ENCODE data around the gene NAT16.

The NAT16 gene

DNA sequence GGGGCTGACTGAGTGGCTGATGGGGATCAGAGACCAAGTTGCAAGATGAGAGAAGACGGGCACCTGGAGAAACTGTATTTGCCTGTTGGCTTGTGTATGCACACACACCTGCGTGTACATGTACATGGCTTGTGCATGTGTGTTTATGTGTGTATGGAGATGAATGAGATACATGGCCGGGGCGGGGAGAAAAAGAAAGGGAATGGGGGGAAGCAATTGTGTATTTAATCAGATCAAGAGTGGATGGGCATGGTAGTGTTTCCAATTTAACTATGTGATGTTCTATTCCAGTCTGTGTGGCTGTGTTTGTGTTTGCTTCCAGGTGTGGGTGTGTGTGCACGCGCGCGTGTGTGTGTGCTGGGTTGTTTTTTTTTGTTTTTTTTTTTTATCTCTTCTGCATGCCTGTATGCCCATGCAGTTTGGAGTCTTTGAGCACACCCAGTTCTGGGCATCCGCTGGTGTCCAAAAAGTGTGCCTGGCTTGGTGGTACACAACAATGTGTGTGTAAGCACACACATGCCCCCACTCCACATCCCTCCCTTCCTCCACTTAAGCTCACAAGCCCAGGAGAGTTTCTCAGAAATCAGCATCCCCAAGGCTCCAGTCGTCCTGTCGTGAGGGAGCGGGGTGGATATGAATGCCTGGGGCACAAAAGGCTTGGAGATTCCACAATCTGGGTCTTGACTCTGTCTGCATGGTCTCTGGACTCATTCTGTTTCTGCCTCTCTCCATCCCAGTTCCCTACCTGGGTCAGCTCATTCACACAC, 12.3 kb downstream of the NAT16 start:
- no peak for DNase-seq (ENCODE audit: extremely low read depth, low read depth)
- peak overlapping the region; percentile 54 for H3K4me3 ChIP-seq (replicated peaks; ENCODE audit: low read depth, low read length)
- TF ChIP-seq, protein P1, sequence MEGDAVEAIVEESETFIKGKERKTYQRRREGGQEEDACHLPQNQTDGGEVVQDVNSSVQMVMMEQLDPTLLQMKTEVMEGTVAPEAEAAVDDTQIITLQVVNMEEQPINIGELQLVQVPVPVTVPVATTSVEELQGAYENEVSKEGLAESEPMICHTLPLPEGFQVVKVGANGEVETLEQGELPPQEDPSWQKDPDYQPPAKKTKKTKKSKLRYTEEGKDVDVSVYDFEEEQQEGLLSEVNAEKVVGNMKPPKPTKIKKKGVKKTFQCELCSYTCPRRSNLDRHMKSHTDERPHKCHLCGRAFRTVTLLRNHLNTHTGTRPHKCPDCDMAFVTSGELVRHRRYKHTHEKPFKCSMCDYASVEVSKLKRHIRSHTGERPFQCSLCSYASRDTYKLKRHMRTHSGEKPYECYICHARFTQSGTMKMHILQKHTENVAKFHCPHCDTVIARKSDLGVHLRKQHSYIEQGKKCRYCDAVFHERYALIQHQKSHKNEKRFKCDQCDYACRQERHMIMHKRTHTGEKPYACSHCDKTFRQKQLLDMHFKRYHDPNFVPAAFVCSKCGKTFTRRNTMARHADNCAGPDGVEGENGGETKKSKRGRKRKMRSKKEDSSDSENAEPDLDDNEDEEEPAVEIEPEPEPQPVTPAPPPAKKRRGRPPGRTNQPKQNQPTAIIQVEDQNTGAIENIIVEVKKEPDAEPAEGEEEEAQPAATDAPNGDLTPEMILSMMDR (IDR thresholded peaks at IDR 0.05; ENCODE audit: low read depth, low read length, missing control alignments), result no peak

DNA sequence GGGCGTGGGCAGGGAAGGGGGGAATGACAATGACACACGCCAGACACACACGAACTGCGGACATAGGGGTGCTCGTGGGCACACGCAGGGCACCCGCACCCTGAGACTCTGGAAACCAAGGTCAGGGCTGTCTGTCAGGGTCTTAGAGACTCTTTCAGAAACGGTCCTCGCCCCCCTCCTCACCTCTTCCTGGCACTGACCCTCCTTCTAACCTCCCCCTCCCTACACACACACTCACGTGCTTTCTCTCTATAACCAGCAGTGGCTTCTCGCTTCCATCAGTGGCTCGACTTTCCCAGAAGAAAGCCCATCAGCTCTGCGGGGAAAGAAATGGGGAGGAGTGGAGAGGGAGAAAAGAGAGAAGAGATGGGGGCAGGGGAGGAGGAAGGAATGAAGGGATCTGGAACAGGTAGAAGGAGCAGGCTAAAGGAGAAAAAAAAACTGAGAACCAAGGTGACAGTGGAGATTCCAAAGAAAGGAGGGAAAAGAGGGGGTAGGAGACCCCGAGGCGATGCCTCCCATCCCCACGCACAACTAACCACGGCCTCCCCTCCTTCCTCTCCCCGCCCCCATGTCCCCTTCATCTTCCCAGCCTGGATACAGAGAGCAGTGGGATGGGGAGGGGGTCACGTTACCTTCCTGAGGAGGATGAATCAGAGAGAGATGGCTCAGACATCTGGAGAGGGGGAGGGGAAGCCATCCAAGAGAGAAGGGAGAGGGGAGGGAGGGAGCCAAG, 13.0 kb downstream of the NAT16 start:
- TF ChIP-seq, protein P1 (IDR thresholded peaks at IDR 0.05; ENCODE audit: low read depth, low read length, missing control alignments), result no peak
- DNase-seq (ENCODE audit: extremely low read depth, low read depth), result peak; percentile 63
- peak overlapping the region; percentile 54 for H3K4me3 ChIP-seq (replicated peaks; ENCODE audit: low read depth, low read length)

DNA sequence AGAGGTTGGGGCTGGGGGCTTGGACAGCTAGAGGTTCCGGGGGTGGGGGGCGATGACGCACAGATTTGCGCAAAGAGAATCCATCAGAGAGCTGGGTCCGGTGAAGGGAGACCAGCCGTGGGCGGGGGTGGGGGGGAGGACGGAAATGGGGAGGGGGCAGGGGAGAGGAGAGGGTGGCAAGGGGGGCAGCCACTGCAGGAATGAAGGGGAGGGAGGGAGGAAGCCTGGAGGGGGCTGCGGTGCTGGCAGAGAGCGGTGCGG, 13.5 kb downstream of the NAT16 start:
- H3K4me3 ChIP-seq (replicated peaks; ENCODE audit: low read depth, low read length), result peak overlapping the region; percentile 54
- no peak for DNase-seq (ENCODE audit: extremely low read depth, low read depth)
- TF ChIP-seq, protein P1 (IDR thresholded peaks at IDR 0.05; ENCODE audit: low read depth, low read length, missing control alignments), result no peak

DNA sequence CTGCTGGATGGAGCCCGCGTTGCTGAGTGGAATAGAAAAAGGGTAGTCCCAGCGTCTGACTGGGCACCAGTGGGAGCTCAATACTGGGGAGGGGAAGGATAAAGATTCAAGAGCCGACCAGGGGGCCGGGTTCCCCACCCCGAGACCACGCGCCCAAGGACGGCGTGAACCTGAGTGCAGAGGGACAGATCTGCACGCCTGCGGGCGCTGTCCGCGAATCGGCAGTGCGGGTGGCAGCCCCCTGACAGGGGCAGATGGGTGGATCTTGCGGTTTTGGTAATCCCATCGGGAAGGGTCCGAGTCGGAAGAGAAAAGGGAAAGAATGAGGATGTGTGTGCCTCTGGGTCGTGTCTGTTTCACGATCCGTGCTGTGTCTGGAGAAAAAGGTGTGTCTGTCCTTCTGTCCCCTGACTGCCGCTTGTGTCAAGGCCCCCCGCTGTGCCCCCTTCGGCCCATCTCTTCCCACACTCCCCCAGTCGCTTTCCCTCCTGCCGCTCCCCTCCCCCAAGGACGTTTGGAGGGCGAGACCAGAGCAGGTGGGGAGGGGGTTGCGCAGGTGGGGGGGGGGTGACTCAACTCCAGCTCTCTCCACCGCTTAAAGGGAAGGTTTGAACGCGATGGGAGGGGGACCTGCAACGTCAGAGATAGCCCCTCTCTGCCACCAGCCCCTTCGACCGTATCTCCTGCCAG, 14.0 kb downstream of the NAT16 start:
- TF ChIP-seq, protein P1 (IDR thresholded peaks at IDR 0.05; ENCODE audit: low read depth, low read length, missing control alignments), result no peak
- peak overlapping the region; percentile 54 for H3K4me3 ChIP-seq (replicated peaks; ENCODE audit: low read depth, low read length)
- DNase-seq (ENCODE audit: extremely low read depth, low read depth), result no peak

DNA sequence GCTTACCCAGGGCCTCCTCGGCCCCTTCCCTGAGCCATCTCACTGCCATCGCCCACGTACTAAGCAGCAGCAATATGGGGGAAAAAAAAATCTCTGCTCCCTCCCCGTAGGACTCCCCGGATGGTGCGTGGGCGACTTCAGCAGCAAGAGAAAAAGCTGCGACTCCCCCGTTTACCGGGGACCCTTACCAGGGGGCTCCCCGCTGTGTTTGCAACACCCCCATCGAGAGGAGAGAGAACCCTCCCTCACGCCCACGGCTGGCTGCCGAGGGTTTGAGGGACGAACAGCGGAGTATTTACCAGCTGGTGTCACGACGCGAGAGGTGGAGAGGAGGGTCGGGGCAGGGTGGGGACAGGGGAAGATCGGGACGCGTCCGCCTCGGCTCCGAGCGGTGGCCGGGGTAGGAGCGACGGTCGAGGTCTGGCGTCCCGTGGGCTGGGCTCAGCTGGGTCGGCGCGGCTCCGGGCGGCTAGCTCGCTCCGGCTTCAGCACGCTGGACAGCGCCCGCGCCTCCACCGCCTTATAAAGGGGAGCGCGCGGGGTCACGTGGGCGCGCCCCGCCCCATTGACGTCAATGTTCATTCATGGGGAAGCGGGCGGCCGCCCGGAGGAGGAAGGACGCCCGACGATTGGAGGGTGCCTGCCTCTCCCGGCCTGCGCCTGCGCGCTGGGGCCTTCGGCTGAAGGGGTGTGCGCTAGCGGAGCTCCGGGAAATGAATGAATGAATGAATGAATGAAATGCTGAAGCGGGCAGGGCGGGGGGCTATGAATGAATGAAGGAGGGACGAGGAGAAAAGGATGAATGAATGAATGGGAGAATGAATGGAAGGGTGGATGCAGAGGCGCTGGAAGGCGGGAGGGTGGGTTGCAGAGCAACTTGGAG, 14.8 kb downstream of the NAT16 start, which contains the start of gene VGF:
Gene VGF, minus strand, starts transcription at position 495 of the 883 bp plus-strand sequence. CDS start 726 bp downstream, outside the sequence.
- DNase-seq (ENCODE audit: extremely low read depth, low read depth), result peak; percentile 58
- TF ChIP-seq, protein P1 (IDR thresholded peaks at IDR 0.05; ENCODE audit: low read depth, low read length, missing control alignments), result no peak
- H3K4me3 ChIP-seq (replicated peaks; ENCODE audit: low read depth, low read length), result peak within 1 kb of the TSS; percentile 54

All from HFF-Myc (cell line).